ENCODE data around the gene KLHL3. TPM values are rescaled to one million over a fixed set of nuclear protein-coding genes. Genes with fewer than 3 reads are reported as not detected.

Gene KLHL3
- total RNA-seq, 2 donors from 2014 or later = 4.4 to 6.3 TPM

- TF ChIP-seq, protein P1, sequence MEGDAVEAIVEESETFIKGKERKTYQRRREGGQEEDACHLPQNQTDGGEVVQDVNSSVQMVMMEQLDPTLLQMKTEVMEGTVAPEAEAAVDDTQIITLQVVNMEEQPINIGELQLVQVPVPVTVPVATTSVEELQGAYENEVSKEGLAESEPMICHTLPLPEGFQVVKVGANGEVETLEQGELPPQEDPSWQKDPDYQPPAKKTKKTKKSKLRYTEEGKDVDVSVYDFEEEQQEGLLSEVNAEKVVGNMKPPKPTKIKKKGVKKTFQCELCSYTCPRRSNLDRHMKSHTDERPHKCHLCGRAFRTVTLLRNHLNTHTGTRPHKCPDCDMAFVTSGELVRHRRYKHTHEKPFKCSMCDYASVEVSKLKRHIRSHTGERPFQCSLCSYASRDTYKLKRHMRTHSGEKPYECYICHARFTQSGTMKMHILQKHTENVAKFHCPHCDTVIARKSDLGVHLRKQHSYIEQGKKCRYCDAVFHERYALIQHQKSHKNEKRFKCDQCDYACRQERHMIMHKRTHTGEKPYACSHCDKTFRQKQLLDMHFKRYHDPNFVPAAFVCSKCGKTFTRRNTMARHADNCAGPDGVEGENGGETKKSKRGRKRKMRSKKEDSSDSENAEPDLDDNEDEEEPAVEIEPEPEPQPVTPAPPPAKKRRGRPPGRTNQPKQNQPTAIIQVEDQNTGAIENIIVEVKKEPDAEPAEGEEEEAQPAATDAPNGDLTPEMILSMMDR (IDR thresholded peaks at IDR 0.05) = no peak
- DNase-seq = no peak
- no peak overlapping the region for H3K27ac ChIP-seq
- no peak overlapping the region for H3K9ac ChIP-seq (ENCODE audit: low read depth in 2 of 2, low read length in 2 of 2)
- no peaks in the 10 kb centered on the region for H3K27me3 ChIP-seq
- intact Hi-C loops (cut with DNase I) = no loop called here
- no peak overlapping the region for H3K4me3 ChIP-seq
- H3K9me3 ChIP-seq = no peaks in the 10 kb centered on the region
- no peaks in the 10 kb centered on the region for H3K4me1 ChIP-seq
- no peaks in the 10 kb centered on the region for H3K36me3 ChIP-seq
Observed at GRCh38 chr5:137699336-137700281, 36.3 kb downstream of the KLHL3 start.

DNA sequence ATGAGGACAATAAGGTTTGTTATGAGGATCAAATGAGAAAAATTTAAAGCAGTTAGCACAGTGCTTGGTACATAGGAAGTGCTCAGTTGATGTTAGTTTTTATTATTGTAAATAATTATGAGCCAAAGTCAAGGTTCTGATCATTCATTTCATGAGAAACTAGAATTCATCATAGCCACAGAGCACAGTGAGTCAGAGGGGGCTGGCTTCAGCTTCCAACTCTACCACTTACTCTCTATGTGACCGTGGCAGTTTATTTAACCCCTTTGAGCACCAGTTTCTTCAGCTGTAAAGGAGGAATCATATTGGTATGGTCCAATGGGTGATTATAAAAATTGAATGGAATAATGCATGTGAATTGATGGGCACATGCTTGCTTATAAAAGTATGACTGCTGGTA lies 39.4 kb downstream of the KLHL3 start:
- Histone ChIP-seq H3K27ac (no peak overlapping the region), H3K36me3 (no peaks in the 10 kb centered on the region), H3K9me3 (no peaks in the 10 kb centered on the region), H3K27me3 (no peaks in the 10 kb centered on the region), H3K4me1 (no peaks in the 10 kb centered on the region), H3K4me3 (no peak overlapping the region), H3K9ac (ENCODE audit: low read depth in 2 of 2, low read length in 2 of 2) (no peak overlapping the region)
- TF ChIP-seq, protein P1 (IDR thresholded peaks at IDR 0.05) = no peak
- intact Hi-C loops (cut with DNase I) = no loop called here
- DNase-seq = no peak

GRCh38 chr5:137695651-137696428 lies 40.0 kb downstream of the KLHL3 start:
- no peak overlapping the region for H3K27ac ChIP-seq
- TF ChIP-seq, protein P1 (IDR thresholded peaks at IDR 0.05) = no peak
- intact Hi-C loops (cut with DNase I) = no loop called here
- no peaks in the 10 kb centered on the region for H3K27me3 ChIP-seq
- no peak overlapping the region for H3K4me3 ChIP-seq
- no peaks in the 10 kb centered on the region for H3K4me1 ChIP-seq
- no peaks in the 10 kb centered on the region for H3K9me3 ChIP-seq
- no peak overlapping the region for H3K9ac ChIP-seq (ENCODE audit: low read depth in 2 of 2, low read length in 2 of 2)
- no peaks in the 10 kb centered on the region for H3K36me3 ChIP-seq
- DNase-seq = no peak

DNA sequence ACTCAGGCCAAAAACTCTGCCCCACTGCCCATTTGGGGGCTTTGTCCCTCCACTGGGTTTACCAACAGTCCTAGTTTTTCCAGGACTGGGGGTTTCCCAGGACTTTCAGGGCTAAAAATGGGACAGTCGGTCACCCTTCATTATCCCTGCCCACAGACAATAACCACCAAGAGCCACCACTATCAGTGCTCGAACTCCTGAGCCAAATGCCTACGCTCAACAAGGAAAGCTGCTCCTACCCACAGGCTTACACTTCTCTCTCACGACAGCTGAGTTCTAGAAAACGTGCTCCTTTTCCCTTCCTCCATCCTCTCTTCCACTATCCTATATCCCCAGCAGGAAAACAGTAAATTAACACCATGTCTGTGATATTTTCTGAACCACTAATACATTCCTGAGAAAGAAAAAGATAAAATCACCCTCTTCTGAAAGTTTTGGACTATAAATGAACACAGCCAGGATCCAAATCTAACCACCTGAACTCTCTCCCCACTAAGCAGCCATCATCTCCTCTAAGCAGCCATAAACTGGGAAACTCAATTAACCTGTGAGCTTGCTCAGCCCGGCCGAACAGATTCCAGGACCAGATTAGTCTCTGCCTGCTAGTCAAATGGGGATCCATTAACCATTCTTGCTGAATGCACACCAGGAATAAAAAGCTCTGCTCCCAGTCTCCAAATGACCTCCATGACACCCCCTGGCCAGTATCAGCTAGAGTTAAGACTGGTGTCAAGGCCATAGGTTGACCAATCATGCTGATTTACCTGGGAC lies 41.8 kb downstream of the KLHL3 start:
- Histone ChIP-seq H3K27ac (no peak overlapping the region), H3K36me3 (no peaks in the 10 kb centered on the region), H3K4me1 (no peaks in the 10 kb centered on the region), H3K9me3 (no peaks in the 10 kb centered on the region), H3K9ac (ENCODE audit: low read depth in 2 of 2, low read length in 2 of 2) (no peak overlapping the region), H3K27me3 (no peaks in the 10 kb centered on the region), H3K4me3 (no peak overlapping the region)
- DNase-seq = no peak
- intact Hi-C loops (cut with DNase I) = no loop called here
- TF ChIP-seq, protein P1 (IDR thresholded peaks at IDR 0.05) = no peak

DNA sequence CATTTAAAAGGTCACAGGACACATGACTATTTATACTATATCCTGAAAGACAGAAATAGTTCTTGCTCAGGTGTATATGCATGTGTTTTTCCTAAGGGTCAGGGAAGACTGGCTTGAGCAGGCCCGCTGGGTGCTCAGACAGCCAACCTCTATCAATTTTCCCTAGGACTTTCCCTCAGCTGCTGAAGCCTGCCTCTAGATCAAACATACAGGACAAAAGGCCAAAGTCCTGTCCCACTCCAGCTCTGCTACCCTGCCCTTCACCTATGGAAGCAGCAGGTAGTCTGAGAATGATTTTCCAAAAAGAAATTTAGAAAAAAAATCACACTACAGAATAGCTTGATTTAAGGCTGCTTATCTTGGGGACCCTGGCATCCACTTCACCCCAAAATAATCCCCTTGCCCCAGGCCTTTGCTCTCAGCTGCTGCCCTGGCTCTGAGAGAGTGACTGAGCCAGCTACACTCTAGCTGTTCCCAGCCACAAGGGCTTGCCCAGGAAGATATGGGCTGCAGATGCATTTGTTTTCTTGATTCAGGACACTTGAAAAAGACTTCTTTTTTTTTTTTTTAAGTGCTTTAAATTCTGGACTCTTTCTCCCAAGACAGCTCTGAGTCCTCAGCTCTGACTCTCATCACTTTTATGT lies 42.5 kb downstream of the KLHL3 start:
- TF ChIP-seq, protein P1 (IDR thresholded peaks at IDR 0.05) = no peak
- Histone ChIP-seq H3K9me3 (no peaks in the 10 kb centered on the region), H3K4me3 (no peak overlapping the region), H3K27ac (no peak overlapping the region), H3K36me3 (no peaks in the 10 kb centered on the region), H3K27me3 (no peaks in the 10 kb centered on the region), H3K9ac (ENCODE audit: low read depth in 2 of 2, low read length in 2 of 2) (no peak overlapping the region), H3K4me1 (no peaks in the 10 kb centered on the region)
- intact Hi-C loops (cut with DNase I) = no loop called here
- DNase-seq = no peak

All from colonic mucosa (tissue), 4 donors.